ENCODE measurements around the gene MRPL32. TPM values are rescaled to one million over a fixed set of nuclear protein-coding genes. Genes with fewer than 3 reads are reported as not detected.

The MRPL32 gene
- total RNA-seq, 1 experiment from 2014 or later, result 101 TPM

GRCh38 chr7:42961170-42961569 lies 29.0 kb downstream of the MRPL32 start:
- H3K9ac ChIP-seq (ENCODE audit: extremely low read depth, insufficient read length, low read length), result no peak overlapping the region
- Mint-ChIP-seq H3K27ac (no peak overlapping the region), H3K4me1 (peaks cover 22 to 23% of the 10 kb centered on the region in 2 experiments), H3K36me3 (ENCODE audit: insufficient read depth in 1 of 3, low read depth in 3 of 3) (peaks cover 7 to 28% (median 19%) of the 10 kb centered on the region in 3 experiments), H3K9me3 (peaks cover 27 to 31% of the 10 kb centered on the region in 2 experiments; a peak in 4 of 5 replicates), H3K27me3 (ENCODE audit: low read depth) (peaks cover 1% of the 10 kb centered on the region), H3K4me3 (no peak overlapping the region)
- DNase-seq, result no peak
- no CpG with 5 or more reads among the region's 2 CpGs for WGBS (ENCODE audit: extremely low coverage, insufficient read length, low lambda C conversion rate)
- H3K23ac ChIP-seq (ENCODE audit: insufficient read length, low read depth, low read length), result no peak overlapping the region
- no peak overlapping the region for H2BK20ac ChIP-seq (ENCODE audit: low read depth, low read length, poor library complexity, severe bottlenecking)
- peaks cover 6% of the 10 kb centered on the region for H3K9me3 ChIP-seq (ENCODE audit: control insufficient read depth, low read depth, low read length)
- H3K4me1 ChIP-seq (ENCODE audit: insufficient read depth, low read length), result peaks cover 4% of the 10 kb centered on the region; the same call in 1 of the 2 replicates
- H3K27ac ChIP-seq (ENCODE audit: insufficient read length, low read depth, low read length), result no peak overlapping the region
- no peaks in the 10 kb centered on the region for H4K20me1 ChIP-seq (ENCODE audit: control insufficient read depth, insufficient read depth, insufficient read length)
- H2BK12ac ChIP-seq (ENCODE audit: insufficient read length, low read depth, low read length), result no peak overlapping the region
- no peak overlapping the region for H4K5ac ChIP-seq (ENCODE audit: insufficient read length, low read depth, low read length)
- H3K4ac ChIP-seq (ENCODE audit: low read depth, low read length), result no peak overlapping the region
- H3K14ac ChIP-seq (ENCODE audit: insufficient read depth, low read length), result no peak overlapping the region
- H4K8ac ChIP-seq (replicated peaks; ENCODE audit: insufficient read length, low read depth, low read length), result no peak overlapping the region
- no peak overlapping the region for H3K56ac ChIP-seq (ENCODE audit: insufficient read length, low read depth, low read length)
- no peaks in the 10 kb centered on the region for H3K79me2 ChIP-seq (ENCODE audit: insufficient read depth, low read length)
- H3K27me3 ChIP-seq (ENCODE audit: insufficient read depth, low read length), result no peaks in the 10 kb centered on the region
- H3K23me2 ChIP-seq (ENCODE audit: insufficient read length, low read depth, low read length, poor library complexity, severe bottlenecking), result no peaks in the 10 kb centered on the region
- H3K4me2 ChIP-seq (ENCODE audit: insufficient read depth, insufficient read length, low read length), result no peak overlapping the region
- H3K79me1 ChIP-seq (ENCODE audit: insufficient read depth, low read depth, low read length, poor library complexity, severe bottlenecking), result no peaks in the 10 kb centered on the region
- H2BK5ac ChIP-seq (ENCODE audit: insufficient read length, low read length), result no peak overlapping the region
- H2BK120ac ChIP-seq (ENCODE audit: low read depth, low read length, poor library complexity, severe bottlenecking), result no peak overlapping the region
- H2BK15ac ChIP-seq (ENCODE audit: low read depth, low read length), result no peak overlapping the region
- no peak overlapping the region for H3T11ph ChIP-seq (ENCODE audit: low read length)
- TF ChIP-seq CTCF (conservative IDR thresholded peaks at IDR 0.05), result no peak
- H4K91ac ChIP-seq (ENCODE audit: insufficient read length, low read depth, low read length), result no peak overlapping the region
- H2AK5ac ChIP-seq (ENCODE audit: insufficient read length, low read length), result no peak overlapping the region
- no peak overlapping the region for H3K18ac ChIP-seq (ENCODE audit: insufficient read length, low read depth, low read length)
- no peak overlapping the region for H2AFZ ChIP-seq (ENCODE audit: low read length)

Data from H9 (cell line).